CD4-positive, alpha-beta T cell treated with Interleukin-17A for 4 hours (primary cell): ENCODE measurements around the gene BCAR3.

Source experiments
- DNase-seq: peaks from one replicate; pipeline ENCODE4 v3.0.0-alpha.2; 2020; ENCODE audit warnings: mixed read lengths

Gene BCAR3

DNA sequence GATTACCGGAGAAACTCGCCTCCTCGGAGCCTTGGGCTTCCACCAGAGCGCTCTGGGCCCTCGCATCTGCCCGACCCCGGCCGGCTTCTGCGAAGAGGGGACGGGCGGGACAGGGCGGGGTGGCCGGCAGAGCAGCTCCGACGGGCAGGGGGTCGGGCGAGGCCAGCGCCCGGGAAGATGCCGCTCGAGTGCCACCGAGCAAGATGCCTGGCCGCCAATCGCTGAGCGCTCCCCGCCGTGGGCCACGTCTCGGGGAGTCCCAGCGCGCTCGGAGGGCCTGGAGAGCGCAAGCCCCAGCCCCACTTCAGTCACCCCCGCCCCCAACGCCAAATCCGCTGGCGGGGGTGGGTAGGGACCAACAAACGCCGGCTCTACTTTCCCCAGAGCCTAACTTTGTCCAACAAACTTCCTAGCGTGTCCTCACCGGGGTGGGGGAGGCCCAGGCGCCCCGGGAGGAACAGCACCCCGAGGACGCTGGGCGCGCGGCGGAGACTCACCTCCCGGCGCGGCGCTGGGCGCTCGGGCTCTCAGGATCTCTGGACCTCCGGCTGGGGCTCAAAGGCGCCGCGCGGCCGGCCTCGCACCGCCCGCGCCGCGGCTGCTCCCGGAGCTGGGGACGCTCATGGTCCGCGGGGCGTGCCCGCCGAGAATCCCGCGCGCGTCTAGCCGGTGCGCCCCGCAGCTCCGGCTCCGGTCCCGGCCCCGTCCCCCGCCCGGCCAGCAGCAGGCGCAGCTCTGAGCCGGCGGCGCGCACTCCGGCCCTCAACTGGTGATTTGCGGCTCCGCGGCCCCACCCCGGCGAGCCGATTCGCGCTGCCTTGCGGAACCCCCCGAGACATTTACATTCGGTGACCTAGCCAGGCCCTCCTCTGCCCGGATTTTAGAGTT, at the start of gene BCAR3:
TSS of gene BCAR3 (minus strand) at position 737 of the 888 bp plus-strand sequence. CDS start 6,907 bp downstream, outside the sequence.
- peak; percentile 8 for DNase-seq

DNA sequence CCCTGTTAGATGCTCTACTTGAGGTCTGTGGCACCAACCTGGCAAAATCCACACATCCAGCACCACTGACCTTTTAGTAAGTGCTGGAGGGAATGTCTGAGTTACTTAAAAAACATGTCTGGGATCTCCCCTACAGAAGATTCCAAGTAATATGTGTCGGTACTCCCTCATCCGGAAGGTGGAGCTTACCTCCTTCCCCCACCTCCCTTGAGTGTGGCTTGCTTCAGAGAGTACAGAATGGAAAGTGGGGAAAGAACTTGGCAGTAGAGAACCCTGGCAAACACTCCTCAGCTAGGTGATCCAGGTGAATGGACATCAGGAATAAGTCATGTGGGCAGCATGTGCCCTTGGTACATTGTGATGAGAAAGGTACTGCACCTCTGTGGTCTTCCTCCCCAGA, 49.0 kb upstream of the BCAR3 start:
- DNase-seq: no peak

DNA sequence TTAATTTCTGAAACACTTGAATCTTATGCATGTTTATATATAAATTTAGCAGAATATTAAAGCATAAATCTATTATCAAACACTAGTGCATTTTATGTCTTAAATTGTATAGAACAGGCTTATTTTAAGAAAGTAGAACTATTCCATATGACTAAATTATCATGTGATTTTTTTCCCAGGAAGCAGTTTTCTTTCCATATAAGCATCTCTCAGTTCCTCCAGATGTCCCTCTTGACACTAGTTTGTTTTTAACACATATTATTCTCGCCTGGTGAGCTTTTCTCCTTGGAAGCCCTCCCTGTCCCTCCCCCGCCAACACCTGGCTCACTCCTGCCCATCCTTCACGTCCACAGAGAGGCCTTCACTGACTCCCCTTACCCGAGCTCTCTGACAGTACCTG, 48.3 kb upstream of the BCAR3 start:
- DNase-seq: no peak

DNA sequence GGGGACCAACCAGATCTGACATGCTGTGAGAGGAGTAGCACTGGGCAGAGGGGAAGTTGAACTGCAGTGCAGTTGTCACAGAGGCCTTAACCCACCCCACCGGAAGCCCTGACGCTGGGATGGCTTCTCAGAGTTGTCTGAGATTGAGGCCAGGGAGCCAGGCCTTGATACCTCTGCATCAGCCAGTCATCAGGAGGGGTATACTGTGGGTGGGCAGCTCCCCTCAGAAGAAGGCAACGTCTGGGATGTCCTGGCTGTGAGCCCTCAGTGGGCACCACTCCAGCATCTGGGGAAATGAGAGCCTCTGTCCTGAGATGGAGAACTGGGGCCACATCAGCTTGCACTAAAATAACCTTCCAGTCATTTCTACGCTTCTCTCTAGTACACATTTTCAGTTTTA, 47.9 kb upstream of the BCAR3 start:
- no peak for DNase-seq

DNA sequence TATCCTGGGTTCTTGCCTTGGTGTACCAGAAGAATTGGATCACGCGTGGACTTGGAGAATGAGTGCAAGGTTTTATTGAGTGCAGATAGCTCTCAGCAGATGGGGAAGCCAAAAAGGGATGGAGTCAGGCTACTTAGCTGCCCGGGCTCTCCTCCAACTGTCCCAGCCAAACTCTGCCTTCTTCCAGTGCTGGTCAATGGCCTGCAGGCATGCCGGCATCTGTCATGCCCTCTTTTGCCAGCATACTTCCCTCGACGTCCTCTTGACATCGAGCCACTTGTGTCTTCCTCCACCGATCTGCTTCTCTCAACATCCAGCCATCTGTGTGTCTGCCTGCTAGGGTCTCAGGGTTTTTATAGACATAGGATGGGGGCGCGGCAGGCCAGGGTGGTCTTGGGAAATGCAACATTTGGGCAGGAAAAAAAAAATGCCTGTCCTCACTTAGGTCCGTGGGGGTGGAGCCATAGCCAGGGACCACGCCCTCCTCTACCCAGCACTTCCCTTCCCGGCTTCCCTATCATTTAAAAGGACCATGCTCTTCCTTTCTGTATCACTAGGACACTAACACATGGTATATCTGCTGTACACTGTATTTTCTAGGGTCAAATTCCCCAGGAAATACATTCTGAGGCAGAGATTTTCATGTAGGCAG, 47.0 kb upstream of the BCAR3 start:
- no peak for DNase-seq

DNA sequence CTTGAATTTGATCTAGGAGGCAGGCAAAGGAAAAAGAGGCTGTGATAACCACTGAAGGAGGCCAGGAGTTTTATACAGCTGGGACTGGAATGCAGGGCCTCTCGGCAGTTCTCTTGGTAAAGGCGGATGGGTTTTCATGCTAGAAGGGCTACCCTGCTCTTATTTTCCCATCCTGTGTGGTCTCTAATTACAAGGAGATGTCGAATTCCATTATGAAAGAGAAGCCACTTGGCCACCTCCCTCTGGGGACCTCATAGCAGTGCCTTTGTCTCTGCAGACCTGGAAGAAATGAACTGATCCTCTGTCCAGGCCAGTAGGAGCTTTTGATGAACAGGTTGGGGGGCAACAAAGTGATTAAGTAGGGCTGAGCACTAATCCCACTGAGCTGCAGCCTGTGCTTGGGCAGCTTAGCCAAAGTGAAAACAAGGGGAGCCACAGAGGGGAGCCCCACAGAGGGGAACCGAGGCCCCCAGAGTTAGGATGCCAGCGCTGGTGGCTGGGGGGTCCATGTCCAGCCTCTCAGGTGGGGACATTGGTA, 42.2 kb upstream of the BCAR3 start:
- DNase-seq: no peak

DNA sequence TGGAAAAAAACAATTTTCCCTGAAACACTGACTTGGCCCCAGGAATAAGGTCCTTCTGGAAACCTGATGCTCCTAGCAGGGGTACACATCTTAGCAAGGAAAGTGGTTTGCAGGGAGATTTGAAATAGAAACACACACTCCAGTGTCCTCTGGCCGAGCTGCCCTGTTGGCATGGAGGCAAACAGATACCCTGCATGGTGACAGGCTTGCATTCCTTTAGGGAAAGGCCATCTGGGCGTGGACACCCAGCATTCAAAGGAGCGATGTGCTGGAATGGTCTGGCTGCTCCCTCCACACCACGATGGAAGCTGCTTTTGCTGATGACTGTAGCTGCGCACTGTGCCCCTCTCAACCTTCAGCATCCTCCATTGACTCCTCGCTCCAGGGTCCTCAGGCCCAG, 41.5 kb upstream of the BCAR3 start:
- no peak for DNase-seq

DNA sequence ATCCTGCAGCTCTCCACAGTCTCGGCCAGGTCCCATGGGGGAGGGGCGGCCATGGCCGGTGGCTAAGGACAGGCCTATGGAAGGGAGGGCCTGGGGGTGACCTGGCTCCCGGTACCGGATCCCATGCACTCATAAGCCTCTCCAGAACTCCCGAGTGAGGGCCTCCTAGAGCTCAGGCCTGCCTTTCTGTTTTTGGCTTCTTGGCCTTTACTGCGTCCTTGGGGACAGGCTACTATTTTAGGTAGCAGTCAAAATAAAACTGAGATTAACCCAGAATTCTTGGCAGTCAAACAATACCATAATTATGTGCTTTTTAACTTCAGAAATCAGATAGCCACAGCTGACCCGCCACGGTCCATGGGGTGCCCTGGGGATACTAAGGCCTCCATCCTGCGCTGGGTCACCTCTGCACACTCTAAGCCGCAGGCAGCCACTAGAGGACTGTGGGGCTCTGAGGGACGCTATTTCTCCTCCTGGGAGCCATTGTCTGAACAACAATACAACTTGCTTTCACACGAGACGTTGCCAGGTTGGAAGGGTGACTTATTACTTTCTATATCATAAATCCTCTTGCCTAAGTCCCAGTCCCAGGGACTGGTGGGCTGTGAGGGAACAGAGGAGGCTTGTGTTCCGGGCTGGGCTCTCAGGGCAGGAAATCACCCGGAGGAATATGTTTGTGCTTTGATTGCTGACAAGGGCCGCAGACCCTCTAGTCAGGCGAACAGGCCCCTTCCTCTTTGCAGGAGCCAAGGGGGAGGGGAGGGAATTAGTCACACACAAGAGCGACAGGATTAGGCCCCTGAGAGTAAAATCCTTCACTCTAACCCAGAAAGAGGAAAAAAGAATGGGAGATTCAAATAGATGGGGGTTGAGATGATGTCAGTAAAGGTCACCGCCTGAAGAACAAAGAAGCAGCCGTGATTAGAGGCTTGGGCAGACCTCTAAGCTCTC, 40.7 kb upstream of the BCAR3 start:
- no peak for DNase-seq

DNA sequence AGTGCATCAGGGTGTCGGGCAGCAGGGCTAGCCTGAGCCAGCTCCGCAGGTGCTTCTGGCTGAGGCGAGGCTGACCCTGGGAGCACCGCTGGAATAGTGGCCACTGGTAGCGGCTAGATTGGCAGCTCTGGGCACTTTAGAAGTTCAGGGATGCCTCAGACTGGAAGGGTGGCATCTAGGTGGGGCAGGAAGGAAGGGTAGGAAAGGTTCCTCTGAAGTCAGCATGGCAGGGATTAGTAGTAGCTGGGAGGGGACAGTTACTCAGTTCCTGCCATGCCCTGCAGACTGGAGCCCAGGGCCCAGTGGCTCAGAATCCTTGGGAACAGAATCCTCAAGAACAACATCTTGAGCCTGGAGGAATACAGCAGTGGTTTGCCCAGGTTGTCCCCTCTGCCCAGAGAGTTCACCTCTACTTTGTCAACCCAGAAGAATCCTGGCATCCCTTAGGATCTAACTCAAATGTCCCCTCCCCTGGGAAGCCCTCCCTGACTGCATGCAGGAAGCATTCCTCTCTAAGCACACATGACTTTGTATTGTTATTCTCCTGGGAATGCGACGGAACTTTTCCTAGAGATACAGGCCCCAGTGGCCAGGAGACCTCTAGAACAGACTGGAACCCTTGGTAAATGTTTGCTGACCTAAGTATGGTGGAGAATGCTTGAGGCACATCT, 39.5 kb upstream of the BCAR3 start:
- no peak for DNase-seq

DNA sequence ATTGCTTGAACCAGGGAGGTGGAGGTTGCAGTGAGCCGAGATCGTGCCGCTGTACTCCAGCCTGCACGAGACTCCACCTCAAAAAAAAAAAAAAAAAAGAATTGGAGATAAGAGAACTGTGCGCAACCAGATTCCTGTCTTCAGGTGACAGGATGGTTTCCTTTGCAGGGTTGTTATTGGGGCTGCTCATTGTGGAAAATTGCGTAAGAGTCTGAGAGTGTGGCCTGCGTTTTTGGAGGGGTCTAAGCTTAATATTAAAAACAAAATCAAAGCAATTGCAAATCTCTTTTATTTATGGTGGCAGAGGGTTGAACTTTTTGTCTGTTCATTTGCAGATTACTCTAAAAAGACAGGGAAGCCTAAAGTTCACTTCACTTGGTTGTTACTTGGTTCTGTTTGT, 36.0 kb upstream of the BCAR3 start:
- DNase-seq: no peak

DNA sequence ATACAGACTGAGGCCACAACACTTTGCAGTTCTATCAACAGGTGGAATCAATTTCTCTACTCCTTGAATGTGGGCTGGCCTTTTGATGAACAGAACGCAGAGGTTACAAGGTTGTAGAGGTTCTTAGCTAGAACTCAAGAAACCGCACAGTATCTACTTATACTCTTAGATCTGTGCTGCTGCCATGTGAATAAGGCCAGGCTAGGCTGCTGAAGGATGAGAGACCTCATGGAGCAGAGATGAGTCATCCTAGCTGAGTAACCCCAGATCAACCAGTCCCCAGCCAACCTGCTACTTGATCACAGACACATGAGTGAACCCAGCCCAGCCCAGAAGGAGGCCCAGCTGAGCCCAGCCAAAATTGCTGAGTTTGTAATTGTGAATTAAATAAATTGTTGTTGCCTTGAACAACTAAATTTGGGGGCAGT, 35.3 kb upstream of the BCAR3 start:
- peak; percentile 9 for DNase-seq

DNA sequence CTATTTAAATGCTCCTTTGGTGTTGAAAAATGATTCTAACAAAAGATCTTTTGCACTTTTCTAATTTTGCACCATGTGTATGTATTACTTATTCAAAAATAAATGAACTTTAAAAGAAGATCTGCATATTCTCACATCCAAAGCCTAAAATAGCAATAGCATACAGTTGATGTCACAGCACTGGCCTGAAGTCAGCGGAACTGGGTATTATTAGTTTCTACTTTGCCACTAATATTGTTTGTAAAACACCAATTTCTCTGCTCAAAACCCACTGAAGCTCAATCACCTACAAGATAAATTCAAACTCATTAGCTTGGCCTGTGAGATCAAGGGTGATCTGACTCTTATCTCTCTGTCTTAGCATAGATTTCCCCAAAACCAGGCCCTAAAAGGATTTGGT, 34.5 kb upstream of the BCAR3 start:
- DNase-seq: no peak

DNA sequence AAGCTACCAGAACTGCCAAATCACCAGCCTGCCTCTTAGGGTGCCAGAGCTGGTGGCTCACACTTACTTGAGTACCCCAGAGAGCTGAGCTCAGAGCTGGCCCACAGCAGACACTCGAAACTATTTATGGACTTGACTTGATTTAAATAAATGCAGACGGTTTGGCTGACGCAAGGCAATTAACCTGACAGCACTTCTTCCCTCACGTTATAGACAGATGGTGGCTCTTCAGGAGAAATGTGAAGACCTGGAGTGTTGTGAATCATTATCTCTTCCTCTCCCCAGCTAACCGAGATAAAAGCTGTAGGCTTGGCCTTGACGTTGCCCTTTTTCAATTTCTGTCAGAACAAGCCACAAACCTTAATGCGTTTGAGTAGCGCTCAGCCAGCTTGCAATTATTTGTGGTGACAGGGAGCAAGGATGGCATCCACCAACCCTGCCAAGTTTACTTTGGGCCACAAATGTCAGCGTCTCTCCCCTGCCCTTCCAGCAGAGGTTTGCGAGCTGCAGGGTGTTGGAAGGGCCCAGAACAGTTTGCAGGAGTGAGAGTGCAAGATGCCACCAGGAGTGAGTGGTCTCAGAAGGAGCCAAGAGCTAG, 34.0 kb upstream of the BCAR3 start:
- DNase-seq: no peak

DNA sequence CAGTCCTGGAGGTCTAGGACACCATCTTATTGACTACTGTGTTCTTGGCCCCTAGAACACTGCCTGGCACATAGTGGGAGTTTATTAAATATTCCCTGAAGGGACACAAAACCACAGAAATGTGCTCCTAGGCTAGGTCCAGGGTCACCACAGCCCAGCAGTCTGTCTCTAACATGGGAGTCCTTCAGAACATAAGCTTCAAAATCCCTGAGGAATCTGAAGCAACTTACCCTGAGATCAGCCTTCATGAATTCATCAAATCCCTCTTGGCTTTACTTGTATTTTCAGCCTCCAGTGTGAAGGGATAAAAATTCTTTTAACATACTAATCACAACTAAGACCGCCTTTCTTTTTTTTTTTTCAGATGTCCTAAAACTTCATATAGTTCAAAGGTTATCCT, 32.7 kb upstream of the BCAR3 start:
- no peak for DNase-seq

DNA sequence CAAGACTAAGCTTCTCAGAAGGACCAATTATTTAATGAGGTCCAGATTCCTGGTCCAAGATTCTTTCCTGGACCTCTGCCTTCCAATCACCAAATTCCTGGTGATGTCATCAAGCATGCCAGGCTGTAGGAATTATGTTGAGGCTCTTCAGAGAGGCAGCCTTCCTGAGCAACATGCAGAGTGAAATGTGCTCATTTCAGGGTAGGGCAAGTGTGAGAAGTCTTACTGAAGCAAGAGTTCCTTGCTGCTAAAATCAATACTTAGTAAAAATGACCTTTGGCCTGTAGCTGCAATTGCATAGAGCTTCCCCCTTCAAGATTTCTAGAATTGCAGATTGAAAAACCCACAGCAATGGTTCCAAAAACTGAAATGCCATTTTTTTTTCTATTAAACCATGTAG, 31.7 kb upstream of the BCAR3 start:
- no peak for DNase-seq

DNA sequence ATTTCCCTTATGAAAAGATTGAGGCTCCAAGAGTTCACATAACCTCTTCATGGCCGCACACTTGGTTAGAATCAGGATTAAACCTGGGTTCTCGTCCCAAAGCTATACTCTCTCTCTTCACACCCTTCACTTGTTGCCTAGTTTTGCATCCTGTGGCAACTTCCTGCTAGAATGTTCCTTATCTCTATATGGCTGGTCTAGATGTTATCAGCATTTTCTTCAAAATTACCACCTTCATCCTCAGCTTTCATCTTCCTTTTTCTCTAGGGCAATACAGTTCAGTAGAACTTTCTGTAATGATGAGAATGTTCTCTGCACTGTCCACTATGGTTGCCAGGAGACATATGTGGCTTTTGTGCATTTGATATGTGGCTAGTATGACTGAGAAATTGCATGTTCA, 31.1 kb upstream of the BCAR3 start:
- DNase-seq: no peak

DNA sequence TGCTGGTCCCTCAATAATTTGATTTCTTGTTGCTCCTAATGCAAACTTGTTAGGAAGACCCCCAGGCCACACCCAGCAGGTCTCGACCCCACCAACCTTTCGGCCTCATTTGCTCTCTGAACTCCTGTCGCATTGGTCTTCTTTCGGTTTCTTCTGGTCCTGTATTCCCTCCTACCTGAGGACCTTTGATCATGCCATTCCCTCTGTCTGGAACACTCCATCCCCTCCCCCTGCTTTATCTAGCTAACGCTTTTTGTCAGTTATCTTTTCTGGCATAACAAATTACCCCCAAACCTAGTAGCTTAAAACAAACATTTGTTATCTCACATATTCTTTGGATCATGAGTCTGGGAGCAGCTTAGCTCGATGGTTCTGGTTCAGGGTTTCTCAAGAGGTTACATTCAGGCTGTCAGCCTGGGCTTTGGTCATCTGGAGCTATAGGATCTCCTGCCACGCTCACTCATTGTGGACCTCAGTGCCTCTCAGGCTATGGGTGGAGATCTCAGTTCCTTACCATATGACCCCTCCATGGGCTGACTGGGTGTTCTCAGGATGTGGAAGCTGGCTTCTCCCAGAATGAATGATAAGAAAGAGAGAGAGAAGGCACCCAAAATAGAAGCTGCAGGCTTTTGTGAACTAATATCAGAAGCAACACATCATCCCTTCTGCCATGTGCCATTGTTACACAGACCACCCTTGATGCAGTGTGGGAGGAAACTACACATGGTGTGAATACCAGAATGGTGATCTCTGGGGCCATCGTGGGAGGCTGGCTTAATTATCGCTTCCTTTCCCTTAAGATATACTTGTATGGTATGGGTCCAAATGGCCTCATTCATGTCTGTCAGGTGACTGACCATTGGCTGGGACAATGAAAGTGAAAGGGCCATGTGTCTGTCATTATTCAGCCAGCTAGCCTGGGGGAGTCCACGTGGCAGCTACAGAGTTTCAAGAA, 29.1 kb upstream of the BCAR3 start:
- DNase-seq: no peak

DNA sequence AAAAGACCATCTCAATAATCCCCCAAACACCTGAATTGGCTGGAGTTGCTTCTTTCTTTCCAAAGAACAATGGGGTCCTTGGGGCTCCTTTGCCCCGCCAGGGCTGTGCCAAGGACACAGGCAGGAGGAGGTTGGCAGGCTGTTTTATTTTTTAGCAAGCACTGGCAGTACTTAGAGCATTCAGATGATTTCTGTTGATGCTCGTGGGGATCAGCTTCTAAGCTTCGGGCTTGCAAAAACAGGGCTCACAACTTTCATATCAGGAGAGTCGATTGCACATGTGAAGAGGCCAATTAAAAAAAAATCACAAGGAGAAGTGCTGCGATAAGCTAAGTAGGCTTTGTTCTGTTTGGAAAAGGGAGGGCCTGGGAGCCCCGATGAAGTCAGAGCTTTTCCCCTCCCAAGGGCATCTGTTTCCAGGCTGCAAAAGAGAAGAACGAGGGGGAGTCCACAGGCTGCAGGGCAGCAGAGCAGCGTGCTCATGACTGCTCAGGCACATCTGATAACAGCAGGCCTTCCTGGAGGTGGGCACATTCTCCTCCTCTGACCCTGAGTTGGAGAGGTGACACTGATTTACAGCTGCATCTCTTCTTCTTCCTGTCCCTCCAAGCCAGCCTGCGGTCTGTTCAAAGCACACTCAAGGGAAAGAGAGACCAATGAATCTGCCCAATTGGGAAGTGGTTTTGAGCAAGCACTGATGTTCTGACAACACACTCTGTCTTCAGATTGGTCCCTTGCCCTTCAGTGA, 27.3 kb upstream of the BCAR3 start:
- DNase-seq: no peak

DNA sequence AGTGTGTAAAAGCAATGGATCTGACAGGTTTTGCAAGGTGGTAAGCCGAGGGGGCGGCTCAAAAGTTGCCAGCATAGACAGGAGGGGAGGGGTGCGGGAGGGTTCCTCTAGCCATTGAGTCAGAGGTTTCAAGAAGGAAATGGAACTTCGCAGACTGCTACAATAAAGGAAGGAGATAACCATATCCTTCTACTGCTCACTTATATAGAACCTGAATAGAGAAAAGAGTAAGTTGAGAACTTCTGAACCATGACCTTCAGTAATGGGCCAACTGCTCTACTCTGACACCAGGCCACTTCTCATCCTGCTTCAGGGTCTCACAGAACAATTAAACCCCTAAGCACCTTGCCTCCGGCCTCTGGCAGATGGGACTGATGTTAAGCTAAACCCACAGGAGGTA, 26.3 kb upstream of the BCAR3 start:
- DNase-seq: no peak

DNA sequence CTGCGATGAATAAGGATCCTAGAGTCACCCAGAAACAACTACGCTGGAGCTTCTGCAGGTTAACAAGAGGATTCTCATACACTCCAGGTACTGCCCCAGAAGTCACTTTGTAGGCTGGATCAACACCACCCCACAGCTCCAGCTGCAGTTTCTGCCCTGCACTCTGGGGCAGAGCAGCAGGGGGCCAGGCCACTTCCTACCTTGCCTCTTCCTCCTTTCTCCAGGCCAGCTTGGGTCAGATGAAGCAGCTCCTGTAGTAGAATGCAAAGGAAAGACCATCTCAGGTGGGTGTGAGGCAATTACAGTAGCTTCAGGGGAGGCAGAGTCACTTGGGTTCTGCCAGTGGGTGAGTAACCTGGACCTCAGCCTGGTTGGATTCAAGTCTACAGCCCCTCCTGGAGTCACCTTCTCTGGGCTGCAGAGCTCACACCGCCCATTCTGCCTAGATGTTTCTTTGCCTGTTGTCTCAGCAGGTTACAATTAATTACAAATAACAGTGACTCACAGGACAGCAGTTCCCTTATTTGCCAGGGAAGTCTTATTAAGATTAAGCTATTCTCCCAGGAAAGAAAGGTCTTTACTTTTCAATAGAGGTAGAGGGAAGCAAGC, 24.4 kb upstream of the BCAR3 start:
- DNase-seq: no peak
